ENCODE measurements around the gene CST3. TPM values are rescaled to one million over a fixed set of nuclear protein-coding genes. Genes with fewer than 3 reads are reported as not detected.

CST3 gene
- total RNA-seq, 1 experiment from 2014 or later = 331 TPM

DNA sequence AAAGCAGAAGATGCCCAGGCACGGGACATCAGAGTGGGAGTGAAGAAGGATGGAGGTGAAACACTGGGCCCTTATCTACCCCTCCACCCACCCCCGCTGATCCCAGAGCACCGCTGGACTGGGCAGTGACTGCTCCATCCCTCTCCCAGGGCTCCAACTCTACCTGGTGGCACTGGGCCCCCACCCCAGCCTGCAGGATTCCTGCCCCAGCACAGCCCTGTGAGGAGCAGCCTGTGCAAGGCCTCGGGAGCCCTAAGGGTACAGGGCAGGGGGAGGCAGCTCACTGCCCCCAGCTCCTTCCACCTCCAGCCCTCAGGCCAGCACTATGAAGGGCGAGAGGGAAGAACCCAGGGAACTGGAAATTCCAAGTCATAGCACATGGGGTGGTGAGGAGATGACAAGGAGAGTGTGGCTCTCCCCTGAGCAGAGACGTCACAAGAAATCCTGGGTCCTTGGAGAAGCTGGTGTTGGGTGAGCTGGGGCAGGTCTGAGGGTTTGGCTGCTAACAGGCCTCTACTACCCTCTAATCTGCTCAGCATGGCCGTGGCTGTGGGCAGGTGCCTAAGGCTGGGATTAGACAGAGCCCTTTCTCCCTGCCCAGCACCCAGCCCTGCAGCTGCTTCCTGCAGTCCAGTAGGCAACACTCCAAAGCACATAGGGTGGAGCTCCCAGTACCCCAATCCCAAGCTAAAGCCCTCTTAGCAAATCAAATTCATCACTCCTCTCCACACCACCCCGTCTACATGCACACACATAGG lies 3.5 kb downstream of the CST3 start:
- no peak overlapping the region for H3K27ac ChIP-seq (ENCODE audit: low read length)
- no peak overlapping the region for H3K4me2 ChIP-seq (ENCODE audit: low read length)
- no TSS peak for BruUV-seq (replicated peaks)
- POLR2A ChIA-PET (ENCODE audit: unreplicated experiment) = no interaction called here
- 0 out of 2 replicates have a peak, but pooled peaks cover 5% of the 10 kb centered on the region for H3K36me3 ChIP-seq (ENCODE audit: low read depth, low read length)
- no peaks in the 10 kb centered on the region for H3K9me3 ChIP-seq (ENCODE audit: low read length)
- H3K79me2 ChIP-seq (ENCODE audit: low read length) = peaks cover 27% of the 10 kb centered on the region
- no peak overlapping the region for H2AFZ ChIP-seq (ENCODE audit: low read length)
- peaks cover 25% of the 10 kb centered on the region for H3K4me1 ChIP-seq (ENCODE audit: insufficient read depth, low read length)
- intact Hi-C loops (cut with micrococcal nuclease) = no loop called here
- H4K20me1 ChIP-seq (ENCODE audit: low read length) = 0 out of 2 replicates have a peak, but pooled peaks cover 11% of the 10 kb centered on the region
- ATAC-seq (no peak), DNase-seq (no peak)
- no peak for TF ChIP-seq EZH2 (IDR thresholded peaks at IDR 0.05; ENCODE audit: low read length, unreplicated experiment)
- no peak for TF ChIP-seq CTCF (conservative IDR thresholded peaks at IDR 0.05; ENCODE audit: low read depth, low read length)
- TF ChIP-seq EZH2phosphoT487 (IDR thresholded peaks at IDR 0.05; ENCODE audit: borderline replicate concordance, low read length) = no peak
- no peak overlapping the region for H3K4me3 ChIP-seq (ENCODE audit: low read length)
- H3K9ac ChIP-seq (ENCODE audit: low read length) = no peak overlapping the region
- H3K27me3 ChIP-seq (ENCODE audit: low read length) = no peaks in the 10 kb centered on the region
- H3F3A ChIP-seq (ENCODE audit: low read length, unreplicated experiment) = no peaks in the 10 kb centered on the region
- H3K9me2 ChIP-seq (replicated peaks; ENCODE audit: low read length) = no peaks in the 10 kb centered on the region
- CTCF ChIA-PET = no interaction called here

- Histone ChIP-seq H3K4me3 (ENCODE audit: low read length) (no peak overlapping the region), H3K79me2 (ENCODE audit: low read length) (peaks cover 27% of the 10 kb centered on the region), H3K9ac (ENCODE audit: low read length) (no peak overlapping the region), H3F3A (ENCODE audit: low read length, unreplicated experiment) (no peaks in the 10 kb centered on the region), H3K36me3 (ENCODE audit: low read depth, low read length) (0 out of 2 replicates have a peak, but pooled peaks cover 5% of the 10 kb centered on the region), H2AFZ (ENCODE audit: low read length) (no peak overlapping the region), H3K4me2 (ENCODE audit: low read length) (no peak overlapping the region), H3K9me2 (replicated peaks; ENCODE audit: low read length) (no peaks in the 10 kb centered on the region), H3K9me3 (ENCODE audit: low read length) (no peaks in the 10 kb centered on the region), H3K4me1 (ENCODE audit: insufficient read depth, low read length) (peaks cover 31% of the 10 kb centered on the region), H3K27ac (ENCODE audit: low read length) (no peak overlapping the region), H3K27me3 (ENCODE audit: low read length) (no peaks in the 10 kb centered on the region), H4K20me1 (ENCODE audit: low read length) (0 out of 2 replicates have a peak, but pooled peaks cover 11% of the 10 kb centered on the region)
- TF ChIP-seq CTCF (conservative IDR thresholded peaks at IDR 0.05; ENCODE audit: low read depth, low read length) (no peak), EZH2 (IDR thresholded peaks at IDR 0.05; ENCODE audit: low read length, unreplicated experiment) (no peak), EZH2phosphoT487 (IDR thresholded peaks at IDR 0.05; ENCODE audit: borderline replicate concordance, low read length) (no peak)
- BruUV-seq (replicated peaks) = no TSS peak
- ATAC-seq (no peak), DNase-seq (no peak)
- intact Hi-C loops (cut with micrococcal nuclease) = no loop called here
- ChIA-PET CTCF (no interaction called here), POLR2A (ENCODE audit: unreplicated experiment) (no interaction called here)
Measured at GRCh38 chr20:23632711-23633573, 4.8 kb downstream of the CST3 start.
